OCI-LY3 (cell line): Measurements from ENCODE around the gene FMNL2.

Experiments used
- CTCF ChIP-seq: fragments of 200-600, 300-600 bp; sonication (generic); IDR thresholded peaks from 2 replicates; pipeline ENCODE4 v1.5.1; 2014; ENCODE audit warnings: antibody characterized with exemption, low read length, low read depth
- EZH2phosphoT487 ChIP-seq: fragments of 200-600 bp; shearing (Covaris generic); IDR thresholded peaks from 2 replicates; pipeline ENCODE4 v1.6.1; 2018; ENCODE audit warnings: antibody characterized with exemption, mixed run types, low read depth

- TF ChIP-seq CTCF: no peak
- no peak for TF ChIP-seq EZH2phosphoT487
Measured at GRCh38 chr2:152297715-152298114, 37.3 kb upstream of the FMNL2 start.
